ENCODE results near the gene CLCNKA. TPM values are rescaled to one million over a fixed set of nuclear protein-coding genes. Genes with fewer than 3 reads are reported as not detected.

Gene CLCNKA
- total and polyA plus RNA-seq, 2 of the 8 experiments (the other 6 are each of a cell fraction or from before 2014, with no cell fraction given), result 0.95 to 2.0 TPM

- Histone ChIP-seq H2BK5ac (ENCODE audit: low read depth, low read length) (no peak overlapping the region), H3K9ac (replicated peaks in 1 of 4; ENCODE audit: extremely low read depth in 1 of 4, low read depth in 3 of 4, low read length in 3 of 4) (no peak overlapping the region), H3K56ac (replicated peaks; ENCODE audit: insufficient read length, low read depth, low read length) (no peak overlapping the region), H4K91ac (replicated peaks; ENCODE audit: insufficient read length, low read length) (no peak overlapping the region), H4K20me1 (replicated peaks in 1 of 2; ENCODE audit: control insufficient read depth in 1 of 2, insufficient read depth in 2 of 2, low read length in 2 of 2) (peaks cover 0 to 5% of the 10 kb centered on the region in 2 experiments), H3K27ac (ENCODE audit: low read depth, low read length) (no peak overlapping the region), H3K4ac (replicated peaks; ENCODE audit: insufficient read length, low read depth, low read length) (no peak overlapping the region), H4K5ac (ENCODE audit: insufficient read length, low read depth, low read length) (no peak overlapping the region), H2BK20ac (ENCODE audit: low read length) (no peak overlapping the region), H3K4me3 (ENCODE audit: extremely low read depth in 1 of 4, insufficient read depth in 2 of 4, low read depth in 3 of 4, low read length in 4 of 4) (no peak overlapping the region), H3K4me1 (replicated peaks in 1 of 4; ENCODE audit: control insufficient read depth in 3 of 4, insufficient read depth in 4 of 4, low read length in 3 of 4) (no peaks in the 10 kb centered on the region), H3K36me3 (ENCODE audit: control insufficient read depth in 2 of 4, insufficient read depth in 4 of 4, low read length in 3 of 4) (no peaks in the 10 kb centered on the region), H3K79me2 (ENCODE audit: control insufficient read depth in 1 of 2, insufficient read depth in 2 of 2, low read length in 2 of 2) (no peaks in the 10 kb centered on the region), H3K79me1 (ENCODE audit: low read depth, low read length) (no peaks in the 10 kb centered on the region), H2BK120ac (replicated peaks; ENCODE audit: low read depth, low read length) (no peak overlapping the region), H2BK12ac (ENCODE audit: low read depth, low read length) (no peak overlapping the region), H3K23me2 (ENCODE audit: low read depth, low read length) (no peaks in the 10 kb centered on the region), H2AFZ (ENCODE audit: low read length) (no peak overlapping the region), H3K27me3 (replicated peaks in 1 of 4; ENCODE audit: control insufficient read depth in 3 of 4, extremely low read depth in 1 of 4, insufficient read depth in 3 of 4, low read length in 3 of 4) (peaks cover 0 to 3% (median 0%) of the 10 kb centered on the region in 4 experiments; a peak in 1 of 7 replicates), H3K18ac (ENCODE audit: extremely low read depth, low read length) (no peak overlapping the region), H3K23ac (ENCODE audit: insufficient read length) (no peak overlapping the region), H3K4me2 (ENCODE audit: insufficient read depth in 1 of 2, low read depth in 2 of 2, low read length in 2 of 2) (no peak overlapping the region), H2BK15ac (ENCODE audit: low read length) (no peak overlapping the region), H4K8ac (ENCODE audit: extremely low read depth, insufficient read depth, low read length) (no peak overlapping the region), H2AK5ac (ENCODE audit: low read depth, low read length) (no peak overlapping the region), H3K9me3 (ENCODE audit: insufficient read depth in 2 of 2, low read depth in 1 of 2, low read length in 1 of 2) (no peaks in the 10 kb centered on the region), H3K14ac (ENCODE audit: insufficient read length) (no peak overlapping the region)
- ChIA-PET CTCF (ENCODE audit: partially characterized antibody) (interaction anchor here (1.2 to 2.1 kb wide), 5 partner anchors 7 to 202 kb away, joined by 3 to 15 read pairs (median 5); no protein-coding TSS in a partner anchor), POLR2A (ENCODE audit: partially characterized antibody) (interaction anchor here (0.7 kb wide), 1 partner anchor 19 kb away, joined by 3 read pairs; no protein-coding TSS in a partner anchor)
- 88% methylated on average over 14 of the region's 15 CpGs; no CpG with 5 or more reads in 1 of the 2 experiments for WGBS, 2 experiments (ENCODE audit: extremely low coverage in 1 of 2, insufficient coverage in 1 of 2, insufficient read length in 1 of 2, insufficient replicate concordance in 2 of 2, low coverage in 1 of 2, low lambda C conversion rate in 2 of 2, missing lambda C conversion rate in 1 of 2)
- DNase-seq (ENCODE audit: low read depth in 1 of 2, low spot score in 2 of 2) (no peak), FAIRE-seq (no peak)
- TF ChIP-seq NRF1 (IDR thresholded peaks at IDR 0.05; ENCODE audit: low read depth, low read length) (no peak), SUZ12 (IDR thresholded peaks at IDR 0.05; ENCODE audit: low read length) (no peak), TAF1 (IDR thresholded peaks at IDR 0.05; ENCODE audit: low read depth, low read length) (no peak), TAF7 (optimal IDR thresholded peaks at IDR 0.05; ENCODE audit: borderline replicate concordance, low read depth, low read length) (no peak), KDM1A (IDR thresholded peaks at IDR 0.05; ENCODE audit: borderline replicate concordance, low read length) (no peak), NANOG (IDR thresholded peaks at IDR 0.05; ENCODE audit: insufficient read depth, low read depth, low read length, poor library complexity, severe bottlenecking) (no peak), EZH2 (IDR thresholded peaks at IDR 0.05; ENCODE audit: low read depth, low read length, severe bottlenecking) (no peak), CBX8 (IDR thresholded peaks at IDR 0.05; ENCODE audit: borderline replicate concordance, low read depth, low read length) (no peak), BRCA1 (IDR thresholded peaks at IDR 0.05; ENCODE audit: low read depth, low read length) (no peak), SP2 (IDR thresholded peaks at IDR 0.05; ENCODE audit: low read length) (no peak), USF2 (IDR thresholded peaks at IDR 0.05; ENCODE audit: low read length) (no peak), BCL11A (IDR thresholded peaks at IDR 0.05; ENCODE audit: low read depth in 2 of 2, low read length in 2 of 2) (no peak)
These were observed 28.2 kb upstream of the CLCNKA start for GRCh38 chr1:15993666-15994065.
